Peyer's patch (tissue), 4 donors: ENCODE measurements around the gene GPAT3. TPM values are rescaled to one million over a fixed set of nuclear protein-coding genes. Genes with fewer than 3 reads are reported as not detected.

Source experiments
- DNase-seq, 3 donors: peaks; one replicate each; pipeline ENCODE4 v3.0.0-alpha.2; 2017 to 2019
- H3K27ac ChIP-seq, 4 donors: fragments of 200-600 bp; sonication (generic); one replicate each; pipeline ENCODE4 v1.5.1; 2016 to 2019
- H3K27me3 ChIP-seq, 2 donors: fragments of 200-600 bp; sonication (generic); one replicate each; pipeline ENCODE4 v1.5.1; 2019
- H3K36me3 ChIP-seq, 3 donors: fragments of 200-600 bp; sonication (generic); one replicate each; pipeline ENCODE4 v1.5.1; 2016 to 2019
- H3K4me1 ChIP-seq, 4 donors: fragments of 200-600 bp; sonication (generic); one replicate each; pipeline ENCODE4 v1.5.1; 2016 to 2019
- H3K4me3 ChIP-seq, 4 donors: fragments of 200-600 bp; sonication (generic); 1 replicate in 3 of 4; 2 replicates in 1 of 4; pipeline ENCODE4 v1.5.1; 2016 to 2019; ENCODE audit warnings: mild to moderate bottlenecking in 1 of 4
- H3K9me3 ChIP-seq, 4 donors: fragments of 200-600 bp; sonication (generic); one replicate each; pipeline ENCODE4 v1.5.1; 2016 to 2019; ENCODE audit warnings: mild to moderate bottlenecking in 1 of 4
- CTCF ChIP-seq, 6 experiments: fragments of 450-650 bp in 4 of 6; fragments of 200-600 bp in 2 of 6; sonication (generic) in 1 of 6; IDR thresholded peaks; one replicate each; pipeline ENCODE4 v1.5.1; 2017 to 2019; ENCODE audit warnings: antibody characterized with exemption in 6 of 6, mild to moderate bottlenecking in 3 of 6, moderate library complexity in 1 of 6
- POLR2A ChIP-seq, 2 donors: fragments of 450-650 bp; IDR thresholded peaks; one replicate each; pipeline ENCODE4 v1.5.1; 2017; ENCODE audit warnings: antibody characterized with exemption in 2 of 2, mild to moderate bottlenecking in 2 of 2, moderate library complexity in 2 of 2
- total RNA-seq, 4 donors: library from RNA; depleted of rRNA; stranded (reverse); fragments of >200 nt; gene quantifications; one replicate each; pipeline ENCODE4 v1.1.0, GENCODE V29; 2016

GPAT3 gene
- total RNA-seq, 4 donors from 2014 or later: 7.4 to 86.0 (median 51.8) TPM

GRCh38 chr4:83631066-83631465 is 95.2 kb downstream of the GPAT3 start:
- H3K4me3 ChIP-seq: no peak overlapping the region
- H3K9me3 ChIP-seq: no peaks in the 10 kb centered on the region
- DNase-seq: no peak
- H3K4me1 ChIP-seq: peaks cover 0 to 20% (median 0%) of the 10 kb centered on the region in 4 donors
- TF ChIP-seq POLR2A (IDR thresholded peaks at IDR 0.05) (no peak), CTCF (IDR thresholded peaks at IDR 0.05) (no peak)
- H3K36me3 ChIP-seq: no peaks in the 10 kb centered on the region
- no peaks in the 10 kb centered on the region for H3K27me3 ChIP-seq
- peak overlapping the region in 3 of 4 donors; percentile 8 to 79 (median 63) for H3K27ac ChIP-seq

GRCh38 chr4:83636930-83637329 is 101.0 kb downstream of the GPAT3 start:
- no peaks in the 10 kb centered on the region for H3K27me3 ChIP-seq
- TF ChIP-seq CTCF (IDR thresholded peaks at IDR 0.05) (no peak), POLR2A (IDR thresholded peaks at IDR 0.05) (no peak)

GRCh38 chr4:83639849-83640493 is 104.1 kb downstream of the GPAT3 start:
- no peaks in the 10 kb centered on the region for H3K9me3 ChIP-seq
- no peaks in the 10 kb centered on the region for H3K4me1 ChIP-seq
- no peak overlapping the region for H3K27ac ChIP-seq
- H3K36me3 ChIP-seq: no peaks in the 10 kb centered on the region
- peak; percentile 56 to 94 (median 86) for TF ChIP-seq CTCF (IDR thresholded peaks at IDR 0.05)
- no peak for TF ChIP-seq POLR2A (IDR thresholded peaks at IDR 0.05)
- H3K4me3 ChIP-seq: no peak overlapping the region
- DNase-seq: peak in 2 of 3 donors; percentile 50 to 81
- no peaks in the 10 kb centered on the region for H3K27me3 ChIP-seq

More at GRCh38 chr4:83636930-83637329, 101.0 kb downstream of the GPAT3 start:
- Histone ChIP-seq H3K9me3 (no peaks in the 10 kb centered on the region), H3K4me3 (no peak overlapping the region), H3K27ac (no peak overlapping the region), H3K4me1 (no peaks in the 10 kb centered on the region), H3K36me3 (no peaks in the 10 kb centered on the region)
- no peak for DNase-seq

GRCh38 chr4:83643036-83643435 is 107.1 kb downstream of the GPAT3 start:
- Histone ChIP-seq H3K9me3 (no peaks in the 10 kb centered on the region), H3K27ac (no peak overlapping the region), H3K36me3 (no peaks in the 10 kb centered on the region), H3K4me3 (no peak overlapping the region), H3K4me1 (no peaks in the 10 kb centered on the region), H3K27me3 (peaks cover 0 to 3% of the 10 kb centered on the region in 2 donors)
- DNase-seq: no peak
- TF ChIP-seq CTCF (IDR thresholded peaks at IDR 0.05): no peak
- TF ChIP-seq POLR2A (IDR thresholded peaks at IDR 0.05): no peak

- DNase-seq: peak in 1 of 3 donors; percentile 71
- peaks cover 0 to 3% of the 10 kb centered on the region in 2 donors for H3K27me3 ChIP-seq
- no peak overlapping the region for H3K27ac ChIP-seq
- no peaks in the 10 kb centered on the region for H3K9me3 ChIP-seq
- H3K4me3 ChIP-seq: no peak overlapping the region
- peak; percentile 62 to 93 (median 90) for TF ChIP-seq CTCF (IDR thresholded peaks at IDR 0.05)
- TF ChIP-seq POLR2A (IDR thresholded peaks at IDR 0.05): no peak
- H3K4me1 ChIP-seq: no peaks in the 10 kb centered on the region
- H3K36me3 ChIP-seq: no peaks in the 10 kb centered on the region
Observed at GRCh38 chr4:83644677-83645659, 109.1 kb downstream of the GPAT3 start.
